HepG2 (cell line): ENCODE measurements around the gene C16orf95. TPM values are rescaled to one million over a fixed set of nuclear protein-coding genes. Genes with fewer than 3 reads are reported as not detected.

ENCODE experiments used
- ATF7-NPFF ChIP-seq: sonication (generic); formaldehyde crosslinking; IDR thresholded peaks from 2 replicates; pipeline ENCODE4 v1.8.1; 2023; ENCODE audit warnings: mild to moderate bottlenecking, low read depth, missing genetic modification reagents, moderate library complexity
- DPF2 ChIP-seq: sonication (generic); formaldehyde crosslinking; IDR thresholded peaks from 2 replicates; pipeline ENCODE4 v1.4.0; 2020; ENCODE audit warnings: mild to moderate bottlenecking, low read depth, missing genetic modification reagents, borderline replicate concordance
- DR1 ChIP-seq: sonication (generic); formaldehyde crosslinking; IDR thresholded peaks from 2 replicates; pipeline ENCODE4 v1.8.0; 2021; ENCODE audit warnings: mild to moderate bottlenecking, missing genetic modification reagents, inconsistent platforms
- FOXM1 ChIP-seq: sonication (generic); formaldehyde crosslinking; IDR thresholded peaks from 2 replicates; pipeline ENCODE4 v1.5.0; 2020; ENCODE audit warnings: missing genetic modification reagents
- HMG20B ChIP-seq: conservative IDR thresholded peaks from 2 replicates; pipeline ENCODE4 v1.6.1; 2016; ENCODE audit warnings: missing genetic modification reagents, missing compliant biosample characterization
- HNRNPLL ChIP-seq: fragments of 200-400 bp; formaldehyde crosslinking; IDR thresholded peaks from 2 replicates; pipeline ENCODE4 v1.6.1; 2017; ENCODE audit warnings: mild to moderate bottlenecking, low read depth, low read length; ENCODE audit not compliant: poor library complexity, severe bottlenecking
- IKZF1 ChIP-seq: fragments of 450-650 bp; IDR thresholded peaks from 2 replicates; pipeline ENCODE4 v1.7.1; 2016
- KDM2A ChIP-seq: sonication (generic); formaldehyde crosslinking; IDR thresholded peaks from 2 replicates; pipeline ENCODE4 v1.4.0; 2020; ENCODE audit warnings: low read depth, missing genetic modification reagents, borderline replicate concordance
- KDM5B ChIP-seq: sonication (generic); formaldehyde crosslinking; IDR thresholded peaks from 2 replicates; pipeline ENCODE4 v1.4.0; 2020; ENCODE audit warnings: missing genetic modification reagents, mild to moderate bottlenecking, borderline replicate concordance
- NR2F2 ChIP-seq: IDR thresholded peaks from 2 replicates; pipeline ENCODE4 v1.6.1; 2012; ENCODE audit warnings: low read depth, inconsistent platforms, borderline replicate concordance
- SRSF4 ChIP-seq: fragments of 200-400 bp; formaldehyde crosslinking; IDR thresholded peaks from one replicate; pipeline ENCODE4 v1.6.1; 2018; ENCODE audit warnings: mild to moderate bottlenecking, low read depth, low read length, moderate library complexity; ENCODE audit not compliant: poor library complexity, severe bottlenecking
- TCF12 ChIP-seq, 2 experiments: fragments of 450-650 bp in 1 of 2; sonication (generic) in 1 of 2; formaldehyde crosslinking in 1 of 2; IDR thresholded peaks; 2 replicates each; pipeline versions ENCODE4 v1.6.1 to v1.8.0; 2017 to 2022; ENCODE audit warnings: antibody characterized with exemption in 1 of 2, mild to moderate bottlenecking in 1 of 2, missing genetic modification reagents in 1 of 2, moderate library complexity in 1 of 2
- ZNF460 ChIP-seq: sonication (generic); formaldehyde crosslinking; IDR thresholded peaks from 2 replicates; pipeline ENCODE4 v1.5.1; 2020; ENCODE audit warnings: missing genetic modification reagents, mild to moderate bottlenecking, borderline replicate concordance
- ZNF691 ChIP-seq: sonication (generic); formaldehyde crosslinking; IDR thresholded peaks from 2 replicates; pipeline ENCODE4 v1.4.0; 2020; ENCODE audit warnings: missing genetic modification reagents, low read depth, mild to moderate bottlenecking, borderline replicate concordance
- ZNF724P ChIP-seq: sonication (generic); formaldehyde crosslinking; IDR thresholded peaks from 2 replicates; pipeline ENCODE4 v1.8.0; 2022; ENCODE audit warnings: missing genetic modification reagents, borderline replicate concordance
- ZNF761 ChIP-seq: sonication (generic); formaldehyde crosslinking; conservative IDR thresholded peaks from 2 replicates; pipeline ENCODE4 v1.4.0; 2020; ENCODE audit warnings: mild to moderate bottlenecking, missing genetic modification reagents
- ZSCAN31 ChIP-seq: sonication (generic); formaldehyde crosslinking; IDR thresholded peaks from 2 replicates; pipeline ENCODE4 v1.5.0; 2020; ENCODE audit warnings: low read depth, mild to moderate bottlenecking, missing genetic modification reagents
- polyA plus RNA-seq, 8 experiments: library from polyadenylated mRNA; depleted of rRNA in 3 of 8; stranded (reverse) in 7 of 8; unstranded in 1 of 8; fragments of >200 nt; fragmentation: Illumina TruSeq in 4 of 8; extraction: Trizol in 4 of 8; gene quantifications; 2 replicates each; pipeline versions ENCODE4 v1.2.1 to v1.2.3, GENCODE V29; 2011 to 2016; ENCODE audit warnings: low read depth in 4 of 8, missing spikeins in 1 of 8, mixed read lengths in 1 of 8; ENCODE audit not compliant: insufficient read depth in 1 of 8
- total RNA-seq, 5 experiments: library from RNA; depleted of rRNA; stranded (reverse); fragments of >200 nt; fragmentation: Illumina TruSeq; extraction: Trizol; gene quantifications; 2 replicates each; pipeline ENCODE4 v1.2.3, GENCODE V29; 2016; ENCODE audit warnings: low read depth in 1 of 5
- TF ChIP-seq, protein P1 (sequence below): sonication (generic); formaldehyde crosslinking; IDR thresholded peaks from 2 replicates; pipeline ENCODE4 v1.4.0; 2020; ENCODE audit warnings: mild to moderate bottlenecking, missing genetic modification reagents
- TF ChIP-seq, protein P2 (sequence below): sonication (generic); formaldehyde crosslinking; IDR thresholded peaks from 2 replicates; pipeline ENCODE4 v1.8.1; 2023; ENCODE audit warnings: mild to moderate bottlenecking, missing genetic modification reagents, borderline replicate concordance
- TF ChIP-seq, protein P3 (sequence below): sonication (generic); formaldehyde crosslinking; IDR thresholded peaks from 2 replicates; pipeline ENCODE4 v1.8.0; 2022; ENCODE audit warnings: missing genetic modification reagents, mild to moderate bottlenecking, borderline replicate concordance
- TF ChIP-seq, protein P4 (sequence below): sonication (generic); formaldehyde crosslinking; IDR thresholded peaks from 2 replicates; pipeline ENCODE4 v1.5.0; 2020; ENCODE audit warnings: missing genetic modification reagents
- TF ChIP-seq, protein P5 (sequence below): sonication (generic); formaldehyde crosslinking; IDR thresholded peaks from 2 replicates; pipeline ENCODE4 v1.5.0; 2020; ENCODE audit warnings: mild to moderate bottlenecking, missing genetic modification reagents

C16orf95 gene
- total and polyA plus RNA-seq, 2 of the 13 experiments (the other 11 are each of a cell fraction or from before 2014, with no cell fraction given): 2.8 to 8.6 TPM

GRCh38 chr16:87278191-87279093 is 38.8 kb downstream of the C16orf95 start (continued):
- TF ChIP-seq TCF12 (IDR thresholded peaks at IDR 0.05): no peak
- no peak for TF ChIP-seq TCF12 (CRISPR knock-in tag; IDR thresholded peaks at IDR 0.05)
- no peak for TF ChIP-seq IKZF1
- peak; percentile 58; the same call in 1 of the 2 replicates for TF ChIP-seq KDM2A (CRISPR knock-in tag)
- no peak for TF ChIP-seq FOXM1 (CRISPR knock-in tag)
- TF ChIP-seq, protein P1, sequence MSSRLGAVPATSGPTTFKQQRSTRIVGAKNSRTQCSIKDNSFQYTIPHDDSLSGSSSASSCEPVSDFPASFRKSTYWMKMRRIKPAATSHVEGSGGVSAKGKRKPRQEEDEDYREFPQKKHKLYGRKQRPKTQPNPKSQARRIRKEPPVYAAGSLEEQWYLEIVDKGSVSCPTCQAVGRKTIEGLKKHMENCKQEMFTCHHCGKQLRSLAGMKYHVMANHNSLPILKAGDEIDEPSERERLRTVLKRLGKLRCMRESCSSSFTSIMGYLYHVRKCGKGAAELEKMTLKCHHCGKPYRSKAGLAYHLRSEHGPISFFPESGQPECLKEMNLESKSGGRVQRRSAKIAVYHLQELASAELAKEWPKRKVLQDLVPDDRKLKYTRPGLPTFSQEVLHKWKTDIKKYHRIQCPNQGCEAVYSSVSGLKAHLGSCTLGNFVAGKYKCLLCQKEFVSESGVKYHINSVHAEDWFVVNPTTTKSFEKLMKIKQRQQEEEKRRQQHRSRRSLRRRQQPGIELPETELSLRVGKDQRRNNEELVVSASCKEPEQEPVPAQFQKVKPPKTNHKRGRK (CRISPR knock-in tag): no peak
- peak; percentile 52; the same call in 1 of the 2 replicates for TF ChIP-seq KDM5B (CRISPR knock-in tag)
- no peak for TF ChIP-seq DPF2 (CRISPR knock-in tag)
- TF ChIP-seq ZNF724P (CRISPR knock-in tag): no peak
- no peak for TF ChIP-seq DR1 (CRISPR knock-in tag)
- TF ChIP-seq NR2F2: no peak
- TF ChIP-seq ZNF691 (CRISPR knock-in tag): no peak
- TF ChIP-seq, protein P2, sequence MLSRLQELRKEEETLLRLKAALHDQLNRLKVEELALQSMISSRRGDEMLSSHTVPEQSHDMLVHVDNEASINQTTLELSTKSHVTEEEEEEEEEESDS (CRISPR knock-in tag): no peak
- TF ChIP-seq, protein P3, sequence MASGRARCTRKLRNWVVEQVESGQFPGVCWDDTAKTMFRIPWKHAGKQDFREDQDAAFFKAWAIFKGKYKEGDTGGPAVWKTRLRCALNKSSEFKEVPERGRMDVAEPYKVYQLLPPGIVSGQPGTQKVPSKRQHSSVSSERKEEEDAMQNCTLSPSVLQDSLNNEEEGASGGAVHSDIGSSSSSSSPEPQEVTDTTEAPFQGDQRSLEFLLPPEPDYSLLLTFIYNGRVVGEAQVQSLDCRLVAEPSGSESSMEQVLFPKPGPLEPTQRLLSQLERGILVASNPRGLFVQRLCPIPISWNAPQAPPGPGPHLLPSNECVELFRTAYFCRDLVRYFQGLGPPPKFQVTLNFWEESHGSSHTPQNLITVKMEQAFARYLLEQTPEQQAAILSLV (CRISPR knock-in tag): 0 out of 2 replicates have a peak, but pooled peaks have one; percentile 25
- no peak for TF ChIP-seq ZNF460 (CRISPR knock-in tag)
- TF ChIP-seq HNRNPLL: no peak
- no peak for TF ChIP-seq ATF7-NPFF
- TF ChIP-seq HMG20B (CRISPR knock-in tag): no peak
- TF ChIP-seq, protein P4, sequence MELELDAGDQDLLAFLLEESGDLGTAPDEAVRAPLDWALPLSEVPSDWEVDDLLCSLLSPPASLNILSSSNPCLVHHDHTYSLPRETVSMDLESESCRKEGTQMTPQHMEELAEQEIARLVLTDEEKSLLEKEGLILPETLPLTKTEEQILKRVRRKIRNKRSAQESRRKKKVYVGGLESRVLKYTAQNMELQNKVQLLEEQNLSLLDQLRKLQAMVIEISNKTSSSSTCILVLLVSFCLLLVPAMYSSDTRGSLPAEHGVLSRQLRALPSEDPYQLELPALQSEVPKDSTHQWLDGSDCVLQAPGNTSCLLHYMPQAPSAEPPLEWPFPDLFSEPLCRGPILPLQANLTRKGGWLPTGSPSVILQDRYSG (CRISPR knock-in tag): no peak
- TF ChIP-seq, protein P5, sequence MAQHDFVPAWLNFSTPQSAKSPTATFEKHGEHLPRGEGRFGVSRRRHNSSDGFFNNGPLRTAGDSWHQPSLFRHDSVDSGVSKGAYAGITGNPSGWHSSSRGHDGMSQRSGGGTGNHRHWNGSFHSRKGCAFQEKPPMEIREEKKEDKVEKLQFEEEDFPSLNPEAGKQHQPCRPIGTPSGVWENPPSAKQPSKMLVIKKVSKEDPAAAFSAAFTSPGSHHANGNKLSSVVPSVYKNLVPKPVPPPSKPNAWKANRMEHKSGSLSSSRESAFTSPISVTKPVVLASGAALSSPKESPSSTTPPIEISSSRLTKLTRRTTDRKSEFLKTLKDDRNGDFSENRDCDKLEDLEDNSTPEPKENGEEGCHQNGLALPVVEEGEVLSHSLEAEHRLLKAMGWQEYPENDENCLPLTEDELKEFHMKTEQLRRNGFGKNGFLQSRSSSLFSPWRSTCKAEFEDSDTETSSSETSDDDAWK (CRISPR knock-in tag): no peak
- no peak for TF ChIP-seq ZNF761
- TF ChIP-seq ZSCAN31 (CRISPR knock-in tag): peak; percentile 64; the same call in 1 of the 2 replicates
- TF ChIP-seq SRSF4: no peak
